IgD-negative memory B cell (primary cell): Measurements from ENCODE around the gene TLE2. TPM values are rescaled to one million over a fixed set of nuclear protein-coding genes. Genes with fewer than 3 reads are reported as not detected.
A peak's percentile ranks its signal among the peaks of the same experiment; 100 is the strongest.
"Not testable (repeated sequence)": the region's sequence is repeated elsewhere in the genome, so short reads cannot be mapped to it uniquely, and the experiment has no call there.

Source experiments
- H3K27ac Mint-ChIP-seq, 3 donors: one replicate each; pipeline ENCODE4 v1.8.0; 2020 to 2022; ENCODE audit warnings: mild to moderate bottlenecking in 3 of 3, mixed read lengths in 3 of 3, moderate library complexity in 1 of 3
- H3K27me3 Mint-ChIP-seq: one replicate; pipeline ENCODE4 v1.8.0; 2021; ENCODE audit warnings: mixed read lengths
- H3K36me3 Mint-ChIP-seq: one replicate; pipeline ENCODE4 v1.8.0; 2020; ENCODE audit warnings: mild to moderate bottlenecking, mixed read lengths
- H3K4me1 Mint-ChIP-seq, 3 donors: one replicate each; pipeline ENCODE4 v1.8.0; 2020 to 2022; ENCODE audit warnings: mixed read lengths in 3 of 3, mild to moderate bottlenecking in 1 of 3
- H3K4me3 Mint-ChIP-seq, 4 donors: one replicate each; pipeline ENCODE4 v1.8.0; 2020 to 2022; ENCODE audit warnings: mild to moderate bottlenecking in 4 of 4, mixed read lengths in 4 of 4, moderate library complexity in 3 of 4
- H3K9me3 Mint-ChIP-seq, 3 donors: one replicate each; pipeline ENCODE4 v1.8.0; 2020 to 2021; ENCODE audit warnings: mixed read lengths in 3 of 3, mild to moderate bottlenecking in 1 of 3
- polyA plus RNA-seq: library from polyadenylated mRNA; unstranded; fragments of 300-500 nt; fragmentation: Illumina TruSeq; gene quantifications from one replicate; pipeline ENCODE4 v1.2.3, GENCODE V29; 2021

The TLE2 gene
- polyA plus RNA-seq, 1 donor from 2014 or later, result 0.56 TPM

- H3K27ac Mint-ChIP-seq, result no peak overlapping the region
- H3K9me3 Mint-ChIP-seq, result peaks cover 0 to 2% (median 0%) of the 10 kb centered on the region in 3 donors
- peaks cover 0 to 7% (median 4%) of the 10 kb centered on the region in 3 donors for H3K4me1 Mint-ChIP-seq
- H3K4me3 Mint-ChIP-seq, result no peak overlapping the region
- peaks cover 2% of the 10 kb centered on the region for H3K36me3 Mint-ChIP-seq
- H3K27me3 Mint-ChIP-seq, result peaks cover 24% of the 10 kb centered on the region
These were observed 8.6 kb downstream of the TLE2 start for GRCh38 chr19:3020321-3020960.

GRCh38 chr19:3019211-3019854, 9.7 kb downstream of the TLE2 start:
- H3K27ac Mint-ChIP-seq, result no peak overlapping the region
- peaks cover 2% of the 10 kb centered on the region for H3K36me3 Mint-ChIP-seq
- peaks cover 0 to 7% (median 2%) of the 10 kb centered on the region in 3 donors for H3K4me1 Mint-ChIP-seq
- H3K9me3 Mint-ChIP-seq, result peaks cover 0 to 2% (median 0%) of the 10 kb centered on the region in 3 donors
- no peak overlapping the region for H3K4me3 Mint-ChIP-seq
- peaks cover 14% of the 10 kb centered on the region for H3K27me3 Mint-ChIP-seq

GRCh38 chr19:3017923-3018322, 11.2 kb downstream of the TLE2 start:
- Mint-ChIP-seq H3K27me3 (peaks cover 3% of the 10 kb centered on the region), H3K36me3 (peaks cover 2% of the 10 kb centered on the region), H3K27ac (peak overlapping the region in 1 of 3 donors; percentile 16), H3K9me3 (peaks cover 0 to 2% (median 0%) of the 10 kb centered on the region in 3 donors), H3K4me1 (peaks cover 0 to 3% (median 0%) of the 10 kb centered on the region in 3 donors), H3K4me3 (no peak overlapping the region)

GRCh38 chr19:3015126-3016057, 13.7 kb downstream of the TLE2 start:
- H3K27ac Mint-ChIP-seq, result no peak overlapping the region
- peaks cover 9% of the 10 kb centered on the region for H3K27me3 Mint-ChIP-seq
- peaks cover 0 to 2% (median 0%) of the 10 kb centered on the region in 3 donors for H3K9me3 Mint-ChIP-seq
- H3K4me3 Mint-ChIP-seq, result peak overlapping the region in 1 of 4 donors; percentile 9
- peaks cover 0 to 3% (median 0%) of the 10 kb centered on the region in 3 donors for H3K4me1 Mint-ChIP-seq
- peaks cover under 1% of the 10 kb centered on the region for H3K36me3 Mint-ChIP-seq

- no peaks in the 10 kb centered on the region for H3K9me3 Mint-ChIP-seq
- H3K27ac Mint-ChIP-seq, result no peak overlapping the region
- no peaks in the 10 kb centered on the region for H3K4me1 Mint-ChIP-seq
- H3K4me3 Mint-ChIP-seq, result no peak overlapping the region
- H3K27me3 Mint-ChIP-seq, result peaks cover 8% of the 10 kb centered on the region
- no peaks in the 10 kb centered on the region for H3K36me3 Mint-ChIP-seq
These were observed 14.9 kb downstream of the TLE2 start for GRCh38 chr19:3014135-3014534.

GRCh38 chr19:3013263-3013725, 15.8 kb downstream of the TLE2 start:
- H3K4me3 Mint-ChIP-seq, result no peak overlapping the region
- no peaks in the 10 kb centered on the region for H3K9me3 Mint-ChIP-seq
- H3K27me3 Mint-ChIP-seq, result peaks cover 8% of the 10 kb centered on the region
- H3K36me3 Mint-ChIP-seq, result no peaks in the 10 kb centered on the region
- H3K4me1 Mint-ChIP-seq, result no peaks in the 10 kb centered on the region
- no peak overlapping the region for H3K27ac Mint-ChIP-seq

- H3K4me1 Mint-ChIP-seq, result peaks cover 0 to 2% (median 0%) of the 10 kb centered on the region in 3 donors
- H3K4me3 Mint-ChIP-seq, result no peak overlapping the region
- no peaks in the 10 kb centered on the region for H3K36me3 Mint-ChIP-seq
- no peaks in the 10 kb centered on the region for H3K9me3 Mint-ChIP-seq
- H3K27ac Mint-ChIP-seq, result no peak overlapping the region
- H3K27me3 Mint-ChIP-seq, result peaks cover 8% of the 10 kb centered on the region
These were observed 16.3 kb downstream of the TLE2 start for GRCh38 chr19:3012621-3013262.

GRCh38 chr19:3012059-3012458, 17.0 kb downstream of the TLE2 start:
- not testable (repeated sequence) for H3K27ac Mint-ChIP-seq, H3K9me3 Mint-ChIP-seq, H3K4me3 Mint-ChIP-seq

GRCh38 chr19:3010871-3011270, 18.2 kb downstream of the TLE2 start:
- Mint-ChIP-seq H3K4me3 (no peak overlapping the region), H3K27me3 (peaks cover 8% of the 10 kb centered on the region), H3K9me3 (no peaks in the 10 kb centered on the region), H3K27ac (no peak overlapping the region), H3K36me3 (no peaks in the 10 kb centered on the region), H3K4me1 (peaks cover 0 to 2% (median 0%) of the 10 kb centered on the region in 3 donors)

More at GRCh38 chr19:3012059-3012458, 17.0 kb downstream of the TLE2 start:
- not testable (repeated sequence) for H3K27me3 Mint-ChIP-seq, H3K36me3 Mint-ChIP-seq, H3K4me1 Mint-ChIP-seq

- Mint-ChIP-seq H3K4me3 (no peak overlapping the region), H3K36me3 (peaks cover under 1% of the 10 kb centered on the region), H3K27ac (no peak overlapping the region), H3K4me1 (peaks cover 0 to 2% (median 0%) of the 10 kb centered on the region in 3 donors), H3K9me3 (no peaks in the 10 kb centered on the region), H3K27me3 (peaks cover 8% of the 10 kb centered on the region)
These were observed 20.1 kb downstream of the TLE2 start for GRCh38 chr19:3008994-3009393.

- Mint-ChIP-seq H3K4me1 (peaks cover 0 to 2% (median 0%) of the 10 kb centered on the region in 3 donors), H3K27ac (no peak overlapping the region), H3K9me3 (no peaks in the 10 kb centered on the region), H3K27me3 (peaks cover 8% of the 10 kb centered on the region), H3K4me3 (no peak overlapping the region), H3K36me3 (peaks cover 2% of the 10 kb centered on the region)
These were observed 21.1 kb downstream of the TLE2 start for GRCh38 chr19:3007975-3008374.

GRCh38 chr19:3006075-3006767, 22.9 kb downstream of the TLE2 start:
- H3K27ac Mint-ChIP-seq, result no peak overlapping the region
- no peaks in the 10 kb centered on the region for H3K9me3 Mint-ChIP-seq
- H3K27me3 Mint-ChIP-seq, result peaks cover 6% of the 10 kb centered on the region
- H3K4me3 Mint-ChIP-seq, result no peak overlapping the region
- peaks cover 0 to 2% (median 0%) of the 10 kb centered on the region in 3 donors for H3K4me1 Mint-ChIP-seq
- H3K36me3 Mint-ChIP-seq, result peaks cover 2% of the 10 kb centered on the region

- H3K4me1 Mint-ChIP-seq, result peaks cover 0 to 2% (median 0%) of the 10 kb centered on the region in 3 donors
- H3K27me3 Mint-ChIP-seq, result peaks cover 2% of the 10 kb centered on the region
- H3K27ac Mint-ChIP-seq, result no peak overlapping the region
- no peaks in the 10 kb centered on the region for H3K9me3 Mint-ChIP-seq
- no peak overlapping the region for H3K4me3 Mint-ChIP-seq
- H3K36me3 Mint-ChIP-seq, result peaks cover 2% of the 10 kb centered on the region
These were observed 23.7 kb downstream of the TLE2 start for GRCh38 chr19:3005345-3005744.

- Mint-ChIP-seq H3K4me1 (peaks cover 0 to 2% (median 0%) of the 10 kb centered on the region in 3 donors), H3K27me3 (no peaks in the 10 kb centered on the region), H3K27ac (no peak overlapping the region), H3K36me3 (peaks cover 2% of the 10 kb centered on the region), H3K9me3 (no peaks in the 10 kb centered on the region), H3K4me3 (no peak overlapping the region)
These were observed 24.6 kb downstream of the TLE2 start for GRCh38 chr19:3004522-3004921.
